GM23248 (cell line): ENCODE data around the gene SLC25A39.

Experiments
- EZH2 ChIP-seq: fragments of 200-600 bp; sonication (generic); IDR thresholded peaks from 2 replicates; pipeline ENCODE4 v1.6.1; 2018; ENCODE audit warnings: antibody characterized with exemption, mild to moderate bottlenecking; ENCODE audit not compliant: insufficient read depth, poor library complexity, severe bottlenecking
- EZH2phosphoT487 ChIP-seq: fragments of 200-600 bp; sonication (generic); IDR thresholded peaks from 2 replicates; pipeline ENCODE4 v1.6.1; 2018; ENCODE audit warnings: antibody characterized with exemption, moderate library complexity, mild to moderate bottlenecking, low read depth; ENCODE audit not compliant: insufficient read depth

DNA sequence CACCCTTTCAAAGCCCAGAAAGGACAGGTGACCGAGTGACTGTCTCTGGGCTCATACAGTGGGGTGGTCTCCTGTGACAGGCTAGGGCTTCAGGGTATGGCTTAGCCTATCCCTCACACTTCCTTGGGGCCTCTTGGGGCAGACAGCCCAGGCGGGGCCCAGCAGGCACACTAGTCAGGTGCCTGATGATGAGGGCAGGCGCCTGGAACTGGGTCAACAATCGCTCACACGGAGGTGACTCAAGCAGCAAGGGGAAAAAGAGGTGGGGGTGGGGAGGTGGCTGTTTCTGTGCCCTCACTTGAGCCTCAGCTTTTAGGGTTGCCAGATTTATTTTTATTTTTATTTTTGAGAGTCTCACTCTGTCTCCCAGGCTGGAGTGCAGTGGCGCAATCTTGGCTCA, 14.1 kb upstream of the SLC25A39 start:
- TF ChIP-seq EZH2phosphoT487 (no peak), EZH2 (no peak)
